CD14-positive monocyte (primary cell): ENCODE results near the gene OR1A1. TPM values are rescaled to one million over a fixed set of nuclear protein-coding genes. Genes with fewer than 3 reads are reported as not detected.
A peak's percentile ranks its signal among the peaks of the same experiment; 100 is the strongest.
"Not testable (repeated sequence)": the region's sequence is repeated elsewhere in the genome, so short reads cannot be mapped to it uniquely, and the experiment has no call there.

Experiments
- DNase-seq, 3 donors: peaks; one replicate each; pipeline ENCODE4 v3.0.0-alpha.2; 2011 to 2022
- H2AFZ ChIP-seq: 2 replicates; pipeline ENCODE4 v1.6.0; 2012; ENCODE audit warnings: mild to moderate bottlenecking, low read depth, low read length, inconsistent platforms; ENCODE audit not compliant: insufficient read depth, poor library complexity, severe bottlenecking
- H3K27ac ChIP-seq, 2 donors: 1 replicate in 1 of 2; 2 replicates in 1 of 2; pipeline ENCODE4 v1.5.1; 2012 to 2013; ENCODE audit warnings: low read length in 2 of 2, control low read depth in 1 of 2, inconsistent platforms in 1 of 2, low read depth in 1 of 2, mild to moderate bottlenecking in 1 of 2
- H3K27me3 ChIP-seq, 2 donors: one replicate each; pipeline versions ENCODE4 v1.6.0 to v1.6.1; 2011 to 2013; ENCODE audit warnings: low read length in 2 of 2; ENCODE audit not compliant: control insufficient read depth in 2 of 2, insufficient read depth in 2 of 2
- H3K36me3 ChIP-seq, 2 donors: replicated peaks in 1 of 2; 1 replicate in 1 of 2; 2 replicates in 1 of 2; pipeline versions ENCODE4 v1.5.1 to v1.6.1; 2012 to 2013; ENCODE audit warnings: low read length in 2 of 2, control low read depth in 1 of 2, inconsistent platforms in 1 of 2, mild to moderate bottlenecking in 1 of 2; ENCODE audit not compliant: insufficient read depth in 2 of 2, control insufficient read depth in 1 of 2
- H3K4me1 ChIP-seq, 2 donors: 1 replicate in 1 of 2; 2 replicates in 1 of 2; pipeline versions ENCODE4 v1.5.1 to v1.6.1; 2012 to 2013; ENCODE audit warnings: low read length in 2 of 2, control low read depth in 1 of 2, inconsistent platforms in 1 of 2, mild to moderate bottlenecking in 1 of 2, moderate library complexity in 1 of 2; ENCODE audit not compliant: insufficient read depth in 2 of 2, control insufficient read depth in 1 of 2
- H3K4me2 ChIP-seq: replicated peaks from 2 replicates; pipeline ENCODE3; 2012; ENCODE audit warnings: low read length, moderate library complexity, mild to moderate bottlenecking; ENCODE audit not compliant: poor library complexity, severe bottlenecking; ENCODE audit errors: extremely low read depth
- H3K4me3 ChIP-seq, 3 experiments: fragments of 200-600 bp in 1 of 3; sonication (generic) in 1 of 3; replicated peaks in 1 of 3; 1 replicate in 2 of 3; 2 replicates in 1 of 3; pipeline ENCODE4 v1.5.1; 2011 to 2013; ENCODE audit warnings: low read length in 3 of 3, mild to moderate bottlenecking in 3 of 3, control low read depth in 2 of 3, low read depth in 2 of 3, inconsistent platforms in 1 of 3, moderate library complexity in 1 of 3
- H3K79me2 ChIP-seq: 2 replicates; pipeline ENCODE4 v1.6.0; 2012; ENCODE audit warnings: mild to moderate bottlenecking, control low read depth, inconsistent platforms, low read length, moderate library complexity; ENCODE audit not compliant: insufficient read depth
- H3K9ac ChIP-seq: 2 replicates; pipeline ENCODE4 v1.6.0; 2017; ENCODE audit warnings: low read length, mild to moderate bottlenecking; ENCODE audit not compliant: insufficient read depth, poor library complexity, severe bottlenecking
- H3K9me3 ChIP-seq, 2 donors: replicated peaks in 1 of 2; 1 replicate in 1 of 2; 2 replicates in 1 of 2; pipeline versions ENCODE4 v1.5.1 to v1.6.1; 2012 to 2013; ENCODE audit warnings: low read length in 2 of 2, control low read depth in 1 of 2; ENCODE audit not compliant: control insufficient read depth in 1 of 2, insufficient read depth in 1 of 2
- H4K20me1 ChIP-seq: 2 replicates; pipeline ENCODE4 v1.6.0; 2012; ENCODE audit warnings: mild to moderate bottlenecking, low read length, control low read depth, moderate library complexity; ENCODE audit not compliant: insufficient read depth
- H3K27ac Mint-ChIP-seq, 7 donors: one replicate each; pipeline ENCODE4 v1.8.0; 2020; ENCODE audit warnings: mild to moderate bottlenecking in 7 of 7, mixed read lengths in 7 of 7, moderate library complexity in 6 of 7, inconsistent platforms in 2 of 7
- H3K27me3 Mint-ChIP-seq, 3 donors: one replicate each; pipeline ENCODE4 v1.8.0; 2021 to 2022; ENCODE audit warnings: low read depth in 3 of 3, mild to moderate bottlenecking in 3 of 3, mixed read lengths in 3 of 3, moderate library complexity in 3 of 3, inconsistent platforms in 1 of 3
- H3K36me3 Mint-ChIP-seq, 2 donors: one replicate each; pipeline ENCODE4 v1.8.0; 2020; ENCODE audit warnings: mixed read lengths in 2 of 2, inconsistent platforms in 1 of 2, mild to moderate bottlenecking in 1 of 2
- H3K4me1 Mint-ChIP-seq: one replicate; pipeline ENCODE4 v1.8.0; 2020; ENCODE audit warnings: mild to moderate bottlenecking, mixed read lengths
- H3K4me3 Mint-ChIP-seq, 2 donors: one replicate each; pipeline ENCODE4 v1.8.0; 2020; ENCODE audit warnings: mild to moderate bottlenecking in 2 of 2, mixed read lengths in 2 of 2, moderate library complexity in 1 of 2
- H3K9me3 Mint-ChIP-seq, 7 donors: one replicate each; pipeline ENCODE4 v1.8.0; 2020 to 2022; ENCODE audit warnings: mixed read lengths in 7 of 7, mild to moderate bottlenecking in 6 of 7, moderate library complexity in 6 of 7, inconsistent platforms in 2 of 7
- CTCF ChIP-seq: fragments of 200-600 bp; IDR thresholded peaks from one replicate; pipeline ENCODE4 v1.8.0; 2022; ENCODE audit warnings: antibody characterized with exemption, mild to moderate bottlenecking
- WGBS: methylation state at CpG from one replicate; pipeline ENCODE4 v1.1.5; 2013; ENCODE audit warnings: missing lambda C conversion rate; ENCODE audit not compliant: insufficient coverage; 5-methylcytosine and 5-hydroxymethylcytosine counted together
- intact Hi-C, 2 donors: fragments of 100-400 bp; cut with micrococcal nuclease; formaldehyde crosslinking; loops; one replicate each; pipeline versions ENCODE4 v1.15.0 to v1.15.1; 2023
- polyA plus RNA-seq, 3 donors: library from polyadenylated mRNA; depleted of rRNA in 1 of 3; unstranded in 2 of 3; stranded (reverse) in 1 of 3; fragments of 300-500 nt in 2 of 3; fragments of >200 nt in 1 of 3; fragmentation: Illumina TruSeq in 2 of 3; gene quantifications; 1 replicate in 2 of 3; 2 replicates in 1 of 3; pipeline ENCODE4 v1.2.3, GENCODE V29; 2012 to 2021

OR1A1 gene
- polyA plus RNA-seq, 3 donors, result not detected

- H3K9me3 ChIP-seq, result no peaks in the 10 kb centered on the region
- H3K4me1 ChIP-seq, result peaks cover 0 to 3% of the 10 kb centered on the region in 2 donors
- H3K9ac ChIP-seq, result no peak overlapping the region
- no peak overlapping the region for H3K4me2 ChIP-seq
- Mint-ChIP-seq H3K9me3 (peaks cover 5 to 13% (median 10%) of the 10 kb centered on the region in 7 donors), H3K27me3 (peaks cover 0 to 3% (median 1%) of the 10 kb centered on the region in 3 donors), H3K4me3 (no peak overlapping the region), H3K4me1 (peaks cover 10% of the 10 kb centered on the region), H3K36me3 (no peaks in the 10 kb centered on the region), H3K27ac (no peak overlapping the region)
- no peak overlapping the region for H2AFZ ChIP-seq
- H3K27ac ChIP-seq, result no peak overlapping the region
- H3K36me3 ChIP-seq, result no peaks in the 10 kb centered on the region
- intact Hi-C loops, result no loop called here
- no peak for TF ChIP-seq CTCF
- no peak for DNase-seq
- no peaks in the 10 kb centered on the region for H4K20me1 ChIP-seq
- WGBS, result no CpG with 5 or more reads among the region's 2 CpGs
- no peaks in the 10 kb centered on the region for H3K79me2 ChIP-seq
- no peak overlapping the region for H3K4me3 ChIP-seq
- no peaks in the 10 kb centered on the region for H3K27me3 ChIP-seq
Observed at GRCh38 chr17:3221850-3222249, 14.4 kb downstream of the OR1A1 start.

- H3K4me3 ChIP-seq, result no peak overlapping the region
- H3K79me2 ChIP-seq, result no peaks in the 10 kb centered on the region
- H3K27ac ChIP-seq, result no peak overlapping the region
- H2AFZ ChIP-seq, result no peak overlapping the region
- no peaks in the 10 kb centered on the region for H3K27me3 ChIP-seq
- peak overlapping the region; percentile 22 to 25 for H3K4me3 Mint-ChIP-seq
- no peaks in the 10 kb centered on the region for H3K36me3 ChIP-seq
- peaks cover 10% of the 10 kb centered on the region for H3K4me1 Mint-ChIP-seq
- H3K27ac Mint-ChIP-seq, result no peak overlapping the region
- 93% methylated on average over 2 of the region's 2 CpGs for WGBS
- H3K27me3 Mint-ChIP-seq, result peaks cover 0 to 3% (median 1%) of the 10 kb centered on the region in 3 donors
- intact Hi-C loops, result no loop called here
- no peaks in the 10 kb centered on the region for H3K36me3 Mint-ChIP-seq
- no peaks in the 10 kb centered on the region for H4K20me1 ChIP-seq
- no peaks in the 10 kb centered on the region for H3K9me3 ChIP-seq
- H3K9me3 Mint-ChIP-seq, result peaks cover 5 to 11% (median 8%) of the 10 kb centered on the region in 7 donors
- H3K4me2 ChIP-seq, result no peak overlapping the region
- no peak overlapping the region for H3K9ac ChIP-seq
- no peak for TF ChIP-seq CTCF
- peaks cover 0 to 3% of the 10 kb centered on the region in 2 donors for H3K4me1 ChIP-seq
- no peak for DNase-seq
Observed at GRCh38 chr17:3222505-3222904, 15.0 kb downstream of the OR1A1 start.

- H3K4me3 ChIP-seq, H3K27me3 ChIP-seq, H3K36me3 ChIP-seq, H3K27me3 Mint-ChIP-seq, H4K20me1 ChIP-seq, DNase-seq, H3K4me1 ChIP-seq, H3K36me3 Mint-ChIP-seq, intact Hi-C loops, H3K4me1 Mint-ChIP-seq, H3K79me2 ChIP-seq, H3K9ac ChIP-seq, H3K4me2 ChIP-seq, H3K27ac Mint-ChIP-seq, H3K4me3 Mint-ChIP-seq, H3K9me3 Mint-ChIP-seq, H2AFZ ChIP-seq, H3K9me3 ChIP-seq, H3K27ac ChIP-seq: not testable (repeated sequence)
Observed at GRCh38 chr17:3224721-3225352, 17.4 kb downstream of the OR1A1 start.
